B cell (primary cell): Measurements from ENCODE around the gene TMF1.

Experiments
- CTCF ChIP-seq: fragments of 200-600 bp; IDR thresholded peaks from one replicate; pipeline ENCODE4 v1.8.0; 2022; ENCODE audit warnings: antibody characterized with exemption, mild to moderate bottlenecking
- EZH2 ChIP-seq: IDR thresholded peaks from 2 replicates; pipeline ENCODE4 v1.6.1; 2012; ENCODE audit warnings: borderline replicate concordance, low read depth, mild to moderate bottlenecking, moderate library complexity, low read length; ENCODE audit not compliant: insufficient read depth, poor library complexity, severe bottlenecking

GRCh38 chr3:68996356-68996995 is 55.7 kb downstream of the TMF1 start:
- TF ChIP-seq CTCF (no peak), EZH2 (no peak)
